ENCODE data around the gene KLRF2.
"Not testable (repeated sequence)": the region's sequence is repeated elsewhere in the genome, so short reads cannot be mapped to it uniquely, and the experiment has no call there.

KLRF2 gene

GRCh38 chr12:9867531-9867930 is 13.8 kb upstream of the KLRF2 start:
- H3K27ac ChIP-seq (ENCODE audit: low read length): no peak overlapping the region
- H3K4me3 ChIP-seq (ENCODE audit: low read length): no peak overlapping the region
- no peaks in the 10 kb centered on the region for H3K9me3 ChIP-seq (ENCODE audit: control insufficient read depth, insufficient read depth, low read length)
- no peaks in the 10 kb centered on the region for H3K4me1 ChIP-seq (ENCODE audit: control insufficient read depth, insufficient read depth, low read length)
- no peaks in the 10 kb centered on the region for H3K36me3 ChIP-seq (ENCODE audit: control insufficient read depth, insufficient read depth, low read length)
- DNase-seq (ENCODE audit: low read depth, low spot score): no peak
- WGBS (ENCODE audit: insufficient coverage, insufficient read length): no CpG with 5 or more reads among the region's 4 CpGs
- no peaks in the 10 kb centered on the region for H3K27me3 ChIP-seq (ENCODE audit: control insufficient read depth, insufficient read depth, low read length)

DNA sequence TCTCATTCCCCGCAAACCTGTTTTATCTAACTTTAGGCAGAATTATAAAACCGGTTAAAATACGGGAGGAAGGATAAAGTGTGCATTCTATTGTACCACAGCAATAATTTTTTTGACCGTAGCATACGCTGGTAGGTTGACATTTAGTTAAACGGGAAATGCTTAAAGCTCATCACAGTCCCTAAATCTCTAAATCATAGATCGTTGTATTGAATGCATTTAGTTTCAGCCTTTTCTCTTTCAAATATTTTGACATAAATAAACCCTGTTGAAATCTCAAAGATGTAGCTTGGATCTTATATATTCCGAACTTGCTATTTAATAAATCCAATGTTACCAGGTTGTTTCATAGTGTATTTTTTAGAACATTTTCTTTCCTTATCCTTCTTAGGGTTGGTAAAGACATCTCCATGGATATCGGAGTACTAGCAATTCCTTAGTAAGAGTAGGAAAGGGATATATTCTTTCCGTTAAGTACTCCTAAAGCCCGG is 12.9 kb upstream of the KLRF2 start:
- no peaks in the 10 kb centered on the region for H3K4me1 ChIP-seq (ENCODE audit: control insufficient read depth, insufficient read depth, low read length)
- no peaks in the 10 kb centered on the region for H3K36me3 ChIP-seq (ENCODE audit: control insufficient read depth, insufficient read depth, low read length)
- H3K27me3 ChIP-seq (ENCODE audit: control insufficient read depth, insufficient read depth, low read length): no peaks in the 10 kb centered on the region
- no CpG with 5 or more reads among the region's 11 CpGs for WGBS (ENCODE audit: insufficient coverage, insufficient read length)
- no peak for DNase-seq (ENCODE audit: low read depth, low spot score)
- no peak overlapping the region for H3K27ac ChIP-seq (ENCODE audit: low read length)
- no peak overlapping the region for H3K4me3 ChIP-seq (ENCODE audit: low read length)
- no peaks in the 10 kb centered on the region for H3K9me3 ChIP-seq (ENCODE audit: control insufficient read depth, insufficient read depth, low read length)

- WGBS (ENCODE audit: insufficient coverage, insufficient read length): no CpG with 5 or more reads among the region's 4 CpGs
- H3K4me3 ChIP-seq (ENCODE audit: low read length): no peak overlapping the region
Measured at GRCh38 chr12:9868951-9869306, 12.4 kb upstream of the KLRF2 start.

GRCh38 chr12:9869307-9870161 is 11.8 kb upstream of the KLRF2 start, which contains the start of gene CLEC2B:
Gene CLEC2B (minus strand): TSS chr12:9869354.
- no peak for DNase-seq (ENCODE audit: low read depth, low spot score)
- no peak within 1 kb of the TSS for H3K4me3 ChIP-seq (ENCODE audit: low read length)
- no peaks in the 10 kb centered on the region for H3K27me3 ChIP-seq (ENCODE audit: control insufficient read depth, insufficient read depth, low read length)
- H3K4me1 ChIP-seq (ENCODE audit: control insufficient read depth, insufficient read depth, low read length): no peaks in the 10 kb centered on the region
- H3K27ac ChIP-seq (ENCODE audit: low read length): no peak within 1 kb of the TSS
- no peaks in the 10 kb centered on the region for H3K9me3 ChIP-seq (ENCODE audit: control insufficient read depth, insufficient read depth, low read length)
- no CpG with 5 or more reads among the region's 11 CpGs for WGBS (ENCODE audit: insufficient coverage, insufficient read length)
- no peaks in the 10 kb centered on the region for H3K36me3 ChIP-seq (ENCODE audit: control insufficient read depth, insufficient read depth, low read length)

More at GRCh38 chr12:9868951-9869306, 12.4 kb upstream of the KLRF2 start:
- no peaks in the 10 kb centered on the region for H3K9me3 ChIP-seq (ENCODE audit: control insufficient read depth, insufficient read depth, low read length)
- no peaks in the 10 kb centered on the region for H3K27me3 ChIP-seq (ENCODE audit: control insufficient read depth, insufficient read depth, low read length)
- H3K36me3 ChIP-seq (ENCODE audit: control insufficient read depth, insufficient read depth, low read length): no peaks in the 10 kb centered on the region
- no peaks in the 10 kb centered on the region for H3K4me1 ChIP-seq (ENCODE audit: control insufficient read depth, insufficient read depth, low read length)
- no peak overlapping the region for H3K27ac ChIP-seq (ENCODE audit: low read length)
- no peak for DNase-seq (ENCODE audit: low read depth, low spot score)

- Histone ChIP-seq H3K27ac (ENCODE audit: low read length) (no peak overlapping the region), H3K36me3 (ENCODE audit: control insufficient read depth, insufficient read depth, low read length) (no peaks in the 10 kb centered on the region), H3K9me3 (ENCODE audit: control insufficient read depth, insufficient read depth, low read length) (no peaks in the 10 kb centered on the region), H3K27me3 (ENCODE audit: control insufficient read depth, insufficient read depth, low read length) (no peaks in the 10 kb centered on the region), H3K4me1 (ENCODE audit: control insufficient read depth, insufficient read depth, low read length) (no peaks in the 10 kb centered on the region), H3K4me3 (ENCODE audit: low read length) (no peak overlapping the region)
- no peak for DNase-seq (ENCODE audit: low read depth, low spot score)
- WGBS (ENCODE audit: insufficient coverage, insufficient read length): no CpG with 5 or more reads among the region's 2 CpGs
Measured at GRCh38 chr12:9870286-9870866, 10.9 kb upstream of the KLRF2 start.

DNA sequence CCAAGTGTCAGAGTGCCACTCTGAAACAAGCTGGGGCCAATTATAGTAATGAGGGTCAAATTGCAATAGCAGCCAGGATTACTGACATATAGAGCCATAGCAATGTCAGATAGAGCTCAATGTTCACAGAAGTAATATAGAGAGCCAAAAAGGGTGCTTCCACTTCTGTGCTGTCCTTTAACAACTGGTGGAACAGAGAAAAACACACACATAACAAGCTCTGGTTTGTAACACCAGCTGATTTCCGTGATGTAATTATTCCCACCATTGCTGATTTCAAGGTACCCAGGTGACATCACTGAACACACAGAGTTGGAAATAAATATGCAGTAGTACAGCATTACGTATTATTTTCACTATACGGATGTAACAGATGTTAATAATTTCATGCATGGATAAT is 9.1 kb upstream of the KLRF2 start:
- no peaks in the 10 kb centered on the region for H3K36me3 ChIP-seq (ENCODE audit: control insufficient read depth, insufficient read depth, low read length)
- WGBS (ENCODE audit: insufficient coverage, insufficient read length): no CpG with 5 or more reads among the region's 3 CpGs
- DNase-seq (ENCODE audit: low read depth, low spot score): no peak

GRCh38 chr12:9872742-9873141 is 8.5 kb upstream of the KLRF2 start:
- Histone ChIP-seq H3K9me3 (ENCODE audit: control insufficient read depth, insufficient read depth, low read length) (no peaks in the 10 kb centered on the region), H3K4me3 (ENCODE audit: low read length) (no peak overlapping the region), H3K4me1 (ENCODE audit: control insufficient read depth, insufficient read depth, low read length) (no peaks in the 10 kb centered on the region), H3K36me3 (ENCODE audit: control insufficient read depth, insufficient read depth, low read length) (no peaks in the 10 kb centered on the region), H3K27ac (ENCODE audit: low read length) (no peak overlapping the region), H3K27me3 (ENCODE audit: control insufficient read depth, insufficient read depth, low read length) (no peaks in the 10 kb centered on the region)
- DNase-seq (ENCODE audit: low read depth, low spot score): no peak
- WGBS (ENCODE audit: insufficient coverage, insufficient read length): no CpG with 5 or more reads among the region's 11 CpGs

More for the DNA sequence above, 9.1 kb upstream of the KLRF2 start:
- H3K9me3 ChIP-seq (ENCODE audit: control insufficient read depth, insufficient read depth, low read length): no peaks in the 10 kb centered on the region
- H3K4me1 ChIP-seq (ENCODE audit: control insufficient read depth, insufficient read depth, low read length): no peaks in the 10 kb centered on the region
- no peaks in the 10 kb centered on the region for H3K27me3 ChIP-seq (ENCODE audit: control insufficient read depth, insufficient read depth, low read length)
- no peak overlapping the region for H3K4me3 ChIP-seq (ENCODE audit: low read length)
- no peak overlapping the region for H3K27ac ChIP-seq (ENCODE audit: low read length)

GRCh38 chr12:9876120-9876519 is 5.2 kb upstream of the KLRF2 start:
- H3K9me3 ChIP-seq (ENCODE audit: control insufficient read depth, insufficient read depth, low read length); H3K36me3 ChIP-seq (ENCODE audit: control insufficient read depth, insufficient read depth, low read length); H3K4me1 ChIP-seq (ENCODE audit: control insufficient read depth, insufficient read depth, low read length); H3K27me3 ChIP-seq (ENCODE audit: control insufficient read depth, insufficient read depth, low read length); DNase-seq (ENCODE audit: low read depth, low spot score); H3K27ac ChIP-seq (ENCODE audit: low read length); H3K4me3 ChIP-seq (ENCODE audit: low read length): not testable (repeated sequence)
- WGBS (ENCODE audit: insufficient coverage, insufficient read length): no CpG with 5 or more reads among the region's 26 CpGs

- no peak for DNase-seq (ENCODE audit: low read depth, low spot score)
- H3K27me3 ChIP-seq (ENCODE audit: control insufficient read depth, insufficient read depth, low read length): no peaks in the 10 kb centered on the region
Measured at GRCh38 chr12:9880532-9881078, 684 bp upstream of the KLRF2 start.

DNA sequence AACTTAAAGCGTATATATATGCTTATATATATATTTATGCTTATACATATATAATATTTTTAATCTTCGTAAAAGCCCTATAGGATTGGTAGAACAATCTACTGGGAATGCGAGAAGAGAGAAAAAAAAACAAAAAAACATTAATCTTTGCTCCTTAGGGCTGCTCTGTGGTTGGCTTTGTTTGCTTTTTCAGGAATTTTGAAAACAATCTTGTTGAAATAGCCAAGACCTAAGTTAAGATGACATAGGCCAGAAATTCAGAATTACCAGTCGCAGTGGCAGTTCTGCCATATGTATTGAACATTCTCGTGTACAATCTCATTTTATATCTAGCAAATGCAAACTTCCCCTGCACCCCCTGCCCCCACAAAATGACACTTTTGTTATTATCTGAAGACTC is 699 bp downstream of the KLRF2 start:
- Histone ChIP-seq H3K27ac (ENCODE audit: low read length) (no peak overlapping the region), H3K4me3 (ENCODE audit: low read length) (no peak overlapping the region), H3K4me1 (ENCODE audit: control insufficient read depth, insufficient read depth, low read length) (no peaks in the 10 kb centered on the region), H3K9me3 (ENCODE audit: control insufficient read depth, insufficient read depth, low read length) (no peaks in the 10 kb centered on the region), H3K36me3 (ENCODE audit: control insufficient read depth, insufficient read depth, low read length) (no peaks in the 10 kb centered on the region), H3K27me3 (ENCODE audit: control insufficient read depth, insufficient read depth, low read length) (no peaks in the 10 kb centered on the region)
- WGBS (ENCODE audit: insufficient coverage, insufficient read length): no CpG with 5 or more reads among the region's 5 CpGs
- DNase-seq (ENCODE audit: low read depth, low spot score): no peak

More at GRCh38 chr12:9880532-9881078, 684 bp upstream of the KLRF2 start:
- WGBS (ENCODE audit: insufficient coverage, insufficient read length): 100% methylated on average over 1 of the region's 4 CpGs
- no peaks in the 10 kb centered on the region for H3K9me3 ChIP-seq (ENCODE audit: control insufficient read depth, insufficient read depth, low read length)
- no peak overlapping the region for H3K4me3 ChIP-seq (ENCODE audit: low read length)
- H3K36me3 ChIP-seq (ENCODE audit: control insufficient read depth, insufficient read depth, low read length): no peaks in the 10 kb centered on the region
- H3K4me1 ChIP-seq (ENCODE audit: control insufficient read depth, insufficient read depth, low read length): no peaks in the 10 kb centered on the region
- no peak overlapping the region for H3K27ac ChIP-seq (ENCODE audit: low read length)
